ENCODE data around the gene GUCD1. TPM values are rescaled to one million over a fixed set of nuclear protein-coding genes. Genes with fewer than 3 reads are reported as not detected.

Gene GUCD1
- total and polyA plus RNA-seq, 10 of the 15 experiments (the other 5 are each of a cell fraction or from before 2014, with no cell fraction given) = 56.0 to 177 (median 88.2) TPM

DNA sequence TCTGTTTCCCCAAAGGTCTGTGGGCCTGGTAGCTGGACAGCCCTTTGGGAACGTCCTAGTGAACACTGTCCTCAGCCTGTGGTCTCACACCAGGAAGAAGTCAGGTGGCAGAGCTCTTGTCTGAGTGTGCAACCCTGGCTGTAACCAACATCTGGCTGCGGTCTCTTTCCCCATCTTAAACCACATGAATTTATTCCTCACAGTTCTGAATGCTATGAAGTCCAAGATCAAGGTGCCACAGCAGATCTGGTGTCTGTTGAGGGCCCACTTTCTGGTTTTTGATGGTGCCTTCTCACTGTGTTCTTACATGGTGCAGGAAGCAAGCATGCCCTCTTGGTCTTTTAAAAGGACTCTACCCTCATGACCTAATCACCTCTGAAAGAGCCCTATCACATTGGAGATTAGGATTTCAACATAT, 57.1 kb downstream of the GUCD1 start:
- in situ Hi-C loops (cut with MboI) = no loop called here
- ChIA-PET RAD21 (ENCODE audit: unreplicated experiment) (interaction anchor here (1.3 kb wide), 1 partner anchor 23 kb away, joined by 3 read pairs; no protein-coding TSS in a partner anchor), CTCF (interaction anchor here (1.2 to 14.8 kb wide), 3 partner anchors 12 to 68 kb away, joined by 3 to 332 read pairs (median 12); partner anchors contain the start of gene ADORA2A)

More for the DNA sequence above, 57.1 kb downstream of the GUCD1 start:
- Histone ChIP-seq H2AFZ (ENCODE audit: control insufficient read depth, low read depth, low read length) (no peak overlapping the region), H3K9me3 (replicated peaks; ENCODE audit: control insufficient read depth, insufficient read depth, low read length) (no peaks in the 10 kb centered on the region), H3K4me2 (ENCODE audit: control insufficient read depth, insufficient read depth) (no peak overlapping the region), H3K27me3 (replicated peaks in 1 of 2; ENCODE audit: control insufficient read depth in 2 of 2, insufficient read depth in 2 of 2, low read length in 1 of 2) (no peaks in the 10 kb centered on the region; a peak in 1 of 4 replicates), H3K79me2 (ENCODE audit: control insufficient read depth, insufficient read depth, low read length) (no peaks in the 10 kb centered on the region), H3K9ac (ENCODE audit: control insufficient read depth, insufficient read depth, low read length) (no peak overlapping the region), H3K4me3 (no peak overlapping the region), H4K20me1 (ENCODE audit: control insufficient read depth, insufficient read depth) (no peaks in the 10 kb centered on the region), H3K36me3 (ENCODE audit: control insufficient read depth in 2 of 2, insufficient read depth in 2 of 2, low read length in 1 of 2) (no peaks in the 10 kb centered on the region), H3K27ac (ENCODE audit: control insufficient read depth, insufficient read depth) (no peak overlapping the region), H3K4me1 (ENCODE audit: control insufficient read depth, insufficient read depth, low read length) (peaks cover 4% of the 10 kb centered on the region)
- ChIA-PET SMC1A (ENCODE audit: uncharacterized antibody, unreplicated experiment) (interaction anchor here (1.2 to 1.4 kb wide), 2 partner anchors 13 to 32 kb away, joined by 3 to 5 read pairs; no protein-coding TSS in a partner anchor), POLR2A (no interaction called here)
- 50% methylated on average over 2 of the region's 2 CpGs for WGBS (ENCODE audit: insufficient coverage, insufficient replicate concordance, low lambda C conversion rate, missing lambda C conversion rate)
- FAIRE-seq = no peak
- no peak for DNase-seq (ENCODE audit: low read depth, low spot score)
- no TSS peak for BruUV-seq (replicated peaks)
- TF ChIP-seq, protein P1, sequence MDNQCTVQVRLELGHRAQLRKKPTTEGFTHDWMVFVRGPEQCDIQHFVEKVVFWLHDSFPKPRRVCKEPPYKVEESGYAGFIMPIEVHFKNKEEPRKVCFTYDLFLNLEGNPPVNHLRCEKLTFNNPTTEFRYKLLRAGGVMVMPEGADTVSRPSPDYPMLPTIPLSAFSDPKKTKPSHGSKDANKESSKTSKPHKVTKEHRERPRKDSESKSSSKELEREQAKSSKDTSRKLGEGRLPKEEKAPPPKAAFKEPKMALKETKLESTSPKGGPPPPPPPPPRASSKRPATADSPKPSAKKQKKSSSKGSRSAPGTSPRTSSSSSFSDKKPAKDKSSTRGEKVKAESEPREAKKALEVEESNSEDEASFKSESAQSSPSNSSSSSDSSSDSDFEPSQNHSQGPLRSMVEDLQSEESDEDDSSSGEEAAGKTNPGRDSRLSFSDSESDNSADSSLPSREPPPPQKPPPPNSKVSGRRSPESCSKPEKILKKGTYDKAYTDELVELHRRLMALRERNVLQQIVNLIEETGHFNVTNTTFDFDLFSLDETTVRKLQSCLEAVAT (IDR thresholded peaks at IDR 0.05) = no peak
- TF ChIP-seq MYC (IDR thresholded peaks at IDR 0.05; ENCODE audit: insufficient read depth, insufficient read length, insufficient replicate concordance, low read length, severe bottlenecking) = no peak
- no peak for TF ChIP-seq FOXK2 (IDR thresholded peaks at IDR 0.05)
- TF ChIP-seq, protein P2, sequence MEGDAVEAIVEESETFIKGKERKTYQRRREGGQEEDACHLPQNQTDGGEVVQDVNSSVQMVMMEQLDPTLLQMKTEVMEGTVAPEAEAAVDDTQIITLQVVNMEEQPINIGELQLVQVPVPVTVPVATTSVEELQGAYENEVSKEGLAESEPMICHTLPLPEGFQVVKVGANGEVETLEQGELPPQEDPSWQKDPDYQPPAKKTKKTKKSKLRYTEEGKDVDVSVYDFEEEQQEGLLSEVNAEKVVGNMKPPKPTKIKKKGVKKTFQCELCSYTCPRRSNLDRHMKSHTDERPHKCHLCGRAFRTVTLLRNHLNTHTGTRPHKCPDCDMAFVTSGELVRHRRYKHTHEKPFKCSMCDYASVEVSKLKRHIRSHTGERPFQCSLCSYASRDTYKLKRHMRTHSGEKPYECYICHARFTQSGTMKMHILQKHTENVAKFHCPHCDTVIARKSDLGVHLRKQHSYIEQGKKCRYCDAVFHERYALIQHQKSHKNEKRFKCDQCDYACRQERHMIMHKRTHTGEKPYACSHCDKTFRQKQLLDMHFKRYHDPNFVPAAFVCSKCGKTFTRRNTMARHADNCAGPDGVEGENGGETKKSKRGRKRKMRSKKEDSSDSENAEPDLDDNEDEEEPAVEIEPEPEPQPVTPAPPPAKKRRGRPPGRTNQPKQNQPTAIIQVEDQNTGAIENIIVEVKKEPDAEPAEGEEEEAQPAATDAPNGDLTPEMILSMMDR (IDR thresholded peaks at IDR 0.05 in 2 of 3, conservative IDR thresholded peaks at IDR 0.05 in 1 of 3; ENCODE audit: control insufficient read depth in 2 of 3, extremely low read depth in 1 of 3, insufficient read depth in 1 of 3, low read depth in 3 of 3, low read length in 3 of 3) = no peak
- no peak for TF ChIP-seq FOS (IDR thresholded peaks at IDR 0.05; ENCODE audit: borderline replicate concordance, extremely low read depth, insufficient read length)
- no peak for ATAC-seq
- intact Hi-C loops (cut with micrococcal nuclease; ENCODE audit: unreplicated experiment) = no loop called here

All from GM12878 (cell line).